Progenitor cell of endocrine pancreas (in vitro differentiated cells): ENCODE data around the gene ATP5MC2. TPM values are rescaled to one million over a fixed set of nuclear protein-coding genes. Genes with fewer than 3 reads are reported as not detected.
"Not testable (repeated sequence)": the region's sequence is repeated elsewhere in the genome, so short reads cannot be mapped to it uniquely, and the experiment has no call there.

Source experiments
- DNase-seq: peaks from one replicate; pipeline ENCODE4 v3.0.0; 2021; ENCODE audit warnings: low spot score; ENCODE audit not compliant: unreplicated experiment
- H3K27ac Mint-ChIP-seq: 2 replicates; pipeline ENCODE4 v1.8.0; 2021; ENCODE audit warnings: mild to moderate bottlenecking, moderate library complexity, mixed read lengths
- H3K27me3 Mint-ChIP-seq: 2 replicates; pipeline ENCODE4 v1.8.0; 2021; ENCODE audit warnings: mixed read lengths
- H3K36me3 Mint-ChIP-seq: 2 replicates; pipeline ENCODE4 v1.8.0; 2022; ENCODE audit warnings: mixed read lengths; ENCODE audit not compliant: insufficient read depth
- H3K4me1 Mint-ChIP-seq: 2 replicates; pipeline ENCODE4 v1.8.0; 2021; ENCODE audit warnings: low read depth, mixed read lengths
- H3K4me3 Mint-ChIP-seq: 2 replicates; pipeline ENCODE4 v1.8.0; 2021; ENCODE audit warnings: low read depth, mild to moderate bottlenecking, moderate library complexity, mixed read lengths
- H3K9me3 Mint-ChIP-seq: 2 replicates; pipeline ENCODE4 v1.8.0; 2021; ENCODE audit warnings: low read depth, mixed read lengths
- CTCF ChIP-seq: fragments of 200-600 bp; sonication (generic); IDR thresholded peaks from one replicate; pipeline ENCODE4 v1.5.0; 2021; ENCODE audit warnings: antibody characterized with exemption, mild to moderate bottlenecking; ENCODE audit not compliant: unreplicated experiment
- total RNA-seq: library from RNA; stranded (reverse); gene quantifications from 2 replicates; pipeline ENCODE4 v1.2.1, GENCODE V29; 2021

ATP5MC2 gene
- total RNA-seq, 1 donor from 2014 or later = 327 TPM

GRCh38 chr12:53653595-53653994 is 22.3 kb downstream of the ATP5MC2 start:
- TF ChIP-seq CTCF = no peak
- no peak overlapping the region for H3K4me3 Mint-ChIP-seq
- no peak overlapping the region for H3K27ac Mint-ChIP-seq
- H3K36me3 Mint-ChIP-seq = no peaks in the 10 kb centered on the region
- H3K9me3 Mint-ChIP-seq = no peaks in the 10 kb centered on the region
- DNase-seq = no peak
- peaks cover 19% of the 10 kb centered on the region for H3K4me1 Mint-ChIP-seq
- H3K27me3 Mint-ChIP-seq = no peaks in the 10 kb centered on the region

GRCh38 chr12:53652366-53652765 is 23.5 kb downstream of the ATP5MC2 start:
- no peak for TF ChIP-seq CTCF
- peaks cover 11% of the 10 kb centered on the region for H3K4me1 Mint-ChIP-seq
- no peak overlapping the region for H3K4me3 Mint-ChIP-seq
- H3K27ac Mint-ChIP-seq = no peak overlapping the region
- no peaks in the 10 kb centered on the region for H3K36me3 Mint-ChIP-seq
- DNase-seq = no peak
- no peaks in the 10 kb centered on the region for H3K27me3 Mint-ChIP-seq
- no peaks in the 10 kb centered on the region for H3K9me3 Mint-ChIP-seq

- no peak overlapping the region for H3K27ac Mint-ChIP-seq
- H3K4me3 Mint-ChIP-seq = no peak overlapping the region
- peaks cover 5% of the 10 kb centered on the region for H3K4me1 Mint-ChIP-seq
- H3K27me3 Mint-ChIP-seq = no peaks in the 10 kb centered on the region
- no peak for DNase-seq
- TF ChIP-seq CTCF = no peak
- H3K9me3 Mint-ChIP-seq = no peaks in the 10 kb centered on the region
- H3K36me3 Mint-ChIP-seq = no peaks in the 10 kb centered on the region
These were observed 24.1 kb downstream of the ATP5MC2 start for GRCh38 chr12:53651737-53652136.

DNA sequence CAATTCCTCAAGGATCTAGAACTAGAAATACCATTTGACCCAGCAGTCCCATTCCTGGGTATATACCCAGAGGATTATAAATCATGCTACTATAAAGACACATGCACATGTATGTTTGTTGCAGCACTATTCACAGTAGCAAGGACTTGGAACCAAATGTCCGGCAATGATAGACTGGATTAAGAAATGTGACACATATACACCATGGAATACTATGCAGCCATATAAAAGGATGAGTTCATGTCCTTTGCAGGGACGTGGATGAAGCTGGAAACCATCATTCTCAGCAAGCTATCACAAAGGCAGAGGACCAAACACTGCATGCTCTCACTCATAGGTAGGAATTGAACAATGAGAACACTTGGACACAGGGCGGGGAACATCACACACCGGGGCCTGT is 29.6 kb downstream of the ATP5MC2 start:
- H3K27ac Mint-ChIP-seq, H3K27me3 Mint-ChIP-seq, H3K4me1 Mint-ChIP-seq, H3K4me3 Mint-ChIP-seq, DNase-seq, H3K36me3 Mint-ChIP-seq, H3K9me3 Mint-ChIP-seq: not testable (repeated sequence)

GRCh38 chr12:53645165-53645564 is 30.7 kb downstream of the ATP5MC2 start:
- Mint-ChIP-seq H3K4me1 (no peaks in the 10 kb centered on the region), H3K27me3 (no peaks in the 10 kb centered on the region), H3K36me3 (no peaks in the 10 kb centered on the region), H3K4me3 (no peak overlapping the region), H3K9me3 (no peaks in the 10 kb centered on the region), H3K27ac (peak overlapping the region; percentile 51)
- DNase-seq = no peak
- TF ChIP-seq CTCF = no peak

DNA sequence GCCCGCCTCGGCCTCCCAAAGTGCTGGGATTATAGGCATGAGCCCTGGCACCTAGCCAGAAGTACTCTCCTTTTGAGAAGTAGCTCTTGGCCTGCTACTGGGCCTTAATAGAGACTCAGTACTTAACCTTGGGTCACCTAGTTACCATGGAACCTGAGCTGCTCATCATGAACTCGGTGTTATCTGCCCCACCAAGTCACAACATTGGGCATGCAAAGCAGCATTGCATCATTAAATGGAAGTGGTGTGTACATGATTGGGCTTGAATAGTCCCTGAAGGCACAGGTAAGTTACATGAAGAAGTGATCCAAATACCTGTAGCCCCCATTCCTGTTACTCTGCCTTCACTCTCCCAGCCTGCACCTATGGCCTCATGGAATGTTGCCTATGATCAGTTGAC is 31.8 kb downstream of the ATP5MC2 start:
- H3K4me1 Mint-ChIP-seq = no peaks in the 10 kb centered on the region
- no peak for TF ChIP-seq CTCF
- H3K4me3 Mint-ChIP-seq = no peak overlapping the region
- H3K27me3 Mint-ChIP-seq = no peaks in the 10 kb centered on the region
- no peaks in the 10 kb centered on the region for H3K36me3 Mint-ChIP-seq
- no peak for DNase-seq
- H3K27ac Mint-ChIP-seq = no peak overlapping the region
- no peaks in the 10 kb centered on the region for H3K9me3 Mint-ChIP-seq
